Spinal cord (tissue), 10 donors: ENCODE measurements around the gene FAM120C. TPM values are rescaled to one million over a fixed set of nuclear protein-coding genes. Genes with fewer than 3 reads are reported as not detected.

Source experiments
- DNase-seq, 6 donors: peaks; one replicate each; pipeline versions ENCODE4 v3.0.0 to v3.0.0-alpha.2; 2013 to 2015; ENCODE audit warnings: low spot score in 6 of 6, low read depth in 4 of 6
- H3K27ac ChIP-seq: one replicate; pipeline ENCODE4 v1.5.1; 2013; ENCODE audit warnings: low read depth, low read length, control low read depth
- H3K27me3 ChIP-seq: one replicate; pipeline ENCODE4 v1.6.1; 2013; ENCODE audit warnings: low read length; ENCODE audit not compliant: control insufficient read depth, insufficient read depth
- H3K36me3 ChIP-seq: one replicate; pipeline ENCODE4 v1.6.1; 2013; ENCODE audit warnings: low read length; ENCODE audit not compliant: control insufficient read depth, insufficient read depth
- H3K4me1 ChIP-seq: one replicate; pipeline ENCODE4 v1.6.1; 2013; ENCODE audit warnings: low read length; ENCODE audit not compliant: control insufficient read depth, insufficient read depth
- H3K4me3 ChIP-seq: one replicate; pipeline ENCODE4 v1.5.1; 2013; ENCODE audit warnings: low read depth, low read length, control low read depth
- H3K9me3 ChIP-seq: one replicate; pipeline ENCODE4 v1.6.1; 2013; ENCODE audit warnings: low read length; ENCODE audit not compliant: control insufficient read depth, insufficient read depth
- WGBS: methylation state at CpG from one replicate; pipeline ENCODE4 v1.1.5; 2013; ENCODE audit warnings: missing lambda C conversion rate; ENCODE audit not compliant: insufficient coverage; 5-methylcytosine and 5-hydroxymethylcytosine counted together
- long read RNA-seq, 4 donors: transcript quantifications; one replicate each; lab custom pipeline, GENCODE V29; 2026
- polyA plus RNA-seq, 2 donors: library from polyadenylated mRNA; unstranded; fragments of 120-200 nt; gene quantifications; one replicate each; pipeline ENCODE4 v1.2.1, GENCODE V29; 2013; ENCODE audit not compliant: insufficient read length in 2 of 2
- total RNA-seq, 2 donors: library from RNA; depleted of rRNA in 1 of 2; stranded (reverse); fragments of 120-200 nt in 1 of 2; fragments of >200 nt in 1 of 2; gene quantifications; one replicate each; pipeline versions ENCODE4 v1.2.3 to v1.2.4, GENCODE V29; 2013 to 2014
- donor health status: healthy.

Gene FAM120C, protein sequence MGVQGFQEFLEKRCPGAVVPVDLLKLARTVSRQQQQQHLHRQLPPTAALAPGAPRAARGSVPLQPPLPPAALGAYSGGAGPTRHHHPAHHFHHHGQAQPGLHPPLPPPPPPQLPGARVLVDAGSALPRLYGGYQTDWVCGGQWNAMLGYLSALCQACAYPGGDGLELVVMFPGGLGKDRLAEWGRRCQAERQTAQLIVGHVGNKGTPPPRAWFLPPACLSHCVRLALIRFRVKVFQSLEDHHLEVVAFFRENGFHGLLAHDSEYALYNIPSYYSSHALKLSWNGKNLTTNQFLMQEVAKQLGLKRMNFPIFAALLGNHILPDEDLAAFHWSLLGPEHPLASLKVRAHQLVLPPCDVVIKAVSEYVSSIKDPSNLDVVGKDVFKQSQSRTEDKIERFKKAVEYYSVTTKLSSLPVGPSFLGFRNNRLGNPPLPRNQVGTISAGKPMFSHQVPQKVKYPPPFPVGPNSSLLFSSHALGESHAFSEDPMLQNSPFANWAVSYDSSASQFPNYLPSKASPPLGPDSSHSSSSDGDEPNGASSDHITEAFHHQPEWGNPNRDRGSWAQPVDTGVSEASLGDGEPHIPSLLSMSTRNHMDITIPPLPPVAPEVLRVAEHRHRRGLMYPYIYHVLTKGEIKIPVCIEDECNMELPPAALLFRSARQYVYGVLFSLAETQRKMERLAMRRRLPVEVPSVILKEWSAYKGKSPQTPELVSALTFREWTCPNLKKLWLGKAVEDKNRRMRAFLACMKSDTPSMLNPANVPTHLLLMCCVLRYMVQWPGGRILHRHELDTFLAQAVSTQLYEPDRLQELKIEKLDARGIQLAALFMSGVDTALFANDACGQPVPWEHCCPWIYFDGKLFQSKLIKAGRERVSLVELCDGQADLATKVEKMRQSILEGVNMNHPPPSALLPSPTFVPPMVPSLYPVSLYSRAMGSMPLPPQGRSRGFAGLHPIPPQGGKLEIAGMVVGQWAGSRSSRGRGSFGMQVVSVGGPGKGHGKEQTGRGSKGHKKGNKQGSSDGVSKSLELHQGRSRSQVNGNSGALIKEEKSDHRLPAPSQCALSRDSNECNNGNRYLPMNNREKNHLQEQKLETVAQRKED
- total RNA-seq (10 to 100 TPM; 12.2 to 16.3 TPM), polyA plus RNA-seq (10 to 100 TPM; 17.6 to 21.9 TPM)
- long read RNA-seq, donor 1, full-length matches to known transcripts: 2 of 2 reads
- long read RNA-seq, donor 1, partial matches to known transcripts: 0 of 2 reads
- long read RNA-seq, donor 1, other reads (novel, unspliced or antisense): 0 of 2 reads
- long read RNA-seq, donor 2: 0 reads
- long read RNA-seq, donor 3: 0 reads
- long read RNA-seq, donor 4, partial matches to known transcripts: 0 of 2 reads
- long read RNA-seq, donor 4, other reads (novel, unspliced or antisense): 0 of 2 reads

DNA sequence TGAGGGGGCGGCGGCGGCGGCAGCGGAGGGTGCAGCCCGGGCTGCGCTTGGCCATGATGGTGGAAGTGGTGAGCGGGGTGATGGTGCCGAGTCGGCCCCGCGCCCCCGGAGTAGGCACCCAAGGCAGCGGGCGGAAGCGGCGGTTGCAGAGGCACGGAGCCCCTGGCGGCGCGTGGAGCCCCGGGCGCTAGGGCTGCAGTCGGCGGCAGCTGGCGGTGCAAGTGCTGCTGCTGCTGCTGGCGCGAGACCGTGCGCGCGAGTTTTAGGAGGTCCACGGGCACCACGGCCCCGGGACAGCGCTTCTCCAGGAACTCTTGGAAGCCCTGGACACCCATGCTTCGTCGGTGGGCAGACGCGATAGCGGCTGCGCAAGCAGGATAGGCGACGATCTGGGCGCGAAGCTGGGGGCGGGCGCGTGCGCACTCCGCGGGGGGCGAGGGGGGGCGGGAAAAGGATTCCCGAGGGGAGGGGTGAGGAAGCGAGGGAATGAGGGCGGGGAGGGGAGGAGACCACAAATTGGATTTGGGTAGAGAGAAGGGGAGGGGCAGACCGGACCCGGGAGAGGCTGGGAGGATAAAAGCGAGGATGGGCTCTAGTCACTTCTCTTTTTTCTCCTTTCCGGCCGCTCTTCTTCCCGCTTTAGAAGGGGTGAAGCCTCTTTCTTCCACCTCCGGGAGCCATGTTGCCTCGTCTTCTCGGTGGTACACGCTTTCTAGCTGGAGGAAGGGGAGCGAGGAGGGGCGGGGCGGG lies at the start of gene FAM120C:
FAM120C (minus strand) TSS at position 391 of the 750 bp plus-strand sequence; CDS start at position 335, 56 bp downstream.
- Histone ChIP-seq H3K4me1 (no peaks in the 10 kb centered on the region), H3K4me3 (peak within 1 kb of the TSS; percentile 55), H3K9me3 (no peaks in the 10 kb centered on the region), H3K27ac (peak within 1 kb of the TSS; percentile 92), H3K27me3 (no peaks in the 10 kb centered on the region), H3K36me3 (no peaks in the 10 kb centered on the region)
- DNase-seq: peak in 5 of 6 donors; percentile 56 to 94 (median 74)
- WGBS: 29% methylated on average over 56 of the region's 70 CpGs

DNA sequence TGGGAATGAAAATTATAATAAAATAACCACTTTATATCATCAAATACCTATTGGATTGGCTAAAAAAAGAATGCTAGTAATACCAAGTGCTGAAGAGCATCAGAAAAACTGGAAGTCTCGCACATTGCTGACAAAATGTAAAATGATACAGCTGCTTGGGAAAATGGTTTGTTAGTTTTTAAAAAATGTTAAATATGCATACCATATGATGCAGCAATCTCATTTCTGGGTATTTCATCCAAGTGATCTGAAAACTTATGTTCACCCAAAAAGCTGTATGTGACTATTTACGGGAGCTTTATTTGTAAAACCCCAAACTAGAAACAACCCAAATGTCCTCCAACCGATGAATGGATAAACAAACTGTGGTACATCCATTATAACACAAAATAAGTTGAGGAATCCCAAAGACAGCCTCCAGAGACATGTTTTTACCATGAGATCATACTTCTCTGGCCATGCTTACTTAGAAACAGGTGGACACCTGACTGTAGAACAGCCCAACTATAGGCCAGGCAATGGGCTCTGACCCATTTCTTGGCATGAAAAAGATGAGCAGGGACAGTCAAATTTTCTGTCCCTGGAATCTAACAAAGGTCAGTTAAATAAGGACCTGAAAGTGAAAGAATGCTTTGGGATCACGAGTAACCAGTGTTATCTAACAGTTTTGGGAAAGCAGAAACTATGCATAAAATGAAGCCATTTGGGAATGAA lies 47.5 kb upstream of the FAM120C start:
- no peaks in the 10 kb centered on the region for H3K36me3 ChIP-seq
- DNase-seq: peak in 1 of 6 donors; percentile 13
- H3K27ac ChIP-seq: no peak overlapping the region
- WGBS: no CpG with 5 or more reads among the region's 4 CpGs
- no peak overlapping the region for H3K4me3 ChIP-seq
- no peaks in the 10 kb centered on the region for H3K27me3 ChIP-seq
- no peaks in the 10 kb centered on the region for H3K9me3 ChIP-seq
- no peaks in the 10 kb centered on the region for H3K4me1 ChIP-seq

DNA sequence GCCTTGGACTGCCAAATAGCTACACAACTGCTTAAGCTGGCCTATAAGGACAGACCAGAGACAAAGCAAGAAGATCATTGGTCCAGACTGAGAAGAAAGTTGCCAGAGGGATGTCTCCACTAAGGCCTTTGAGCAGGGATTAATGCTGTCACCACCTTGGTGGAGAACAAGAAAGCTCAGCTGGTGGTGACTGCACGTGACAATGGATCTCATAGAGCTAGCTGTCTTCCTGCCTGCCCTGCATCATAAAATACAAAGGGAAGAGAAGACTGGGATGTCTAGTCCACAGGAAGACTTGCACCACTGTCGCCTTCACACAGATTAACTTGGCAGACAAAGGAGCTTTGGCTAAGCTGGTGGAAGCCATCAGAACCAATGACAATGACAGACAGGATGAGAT lies 40.5 kb upstream of the FAM120C start:
- DNase-seq: no peak
- no peaks in the 10 kb centered on the region for H3K9me3 ChIP-seq
- no peak overlapping the region for H3K27ac ChIP-seq
- no peaks in the 10 kb centered on the region for H3K27me3 ChIP-seq
- H3K4me1 ChIP-seq: no peaks in the 10 kb centered on the region
- H3K4me3 ChIP-seq: no peak overlapping the region
- no peaks in the 10 kb centered on the region for H3K36me3 ChIP-seq
- 65% methylated on average over 2 of the region's 2 CpGs for WGBS

DNA sequence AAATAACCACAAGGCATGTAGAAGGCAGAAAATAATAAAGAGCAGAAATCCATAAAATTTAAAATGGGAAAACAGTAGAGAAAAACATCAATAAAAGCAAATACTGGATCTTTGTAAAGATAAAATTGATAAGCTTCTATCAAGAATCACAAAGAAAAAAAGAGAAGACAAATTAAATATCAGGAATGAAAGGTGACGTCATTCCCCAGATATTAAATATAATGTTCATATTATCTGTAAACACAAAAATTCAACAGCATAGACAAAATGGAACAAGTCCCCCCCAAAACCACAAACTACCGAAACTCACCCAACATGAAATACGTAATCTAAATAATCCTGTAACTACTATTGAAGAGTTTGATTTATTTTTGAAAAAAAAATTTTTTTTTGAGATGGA lies 30.5 kb upstream of the FAM120C start:
- H3K27me3 ChIP-seq: no peaks in the 10 kb centered on the region
- H3K9me3 ChIP-seq: no peaks in the 10 kb centered on the region
- H3K27ac ChIP-seq: no peak overlapping the region
- no CpG with 5 or more reads among the region's 3 CpGs for WGBS
- no peak overlapping the region for H3K4me3 ChIP-seq
- no peaks in the 10 kb centered on the region for H3K4me1 ChIP-seq
- DNase-seq: no peak
- H3K36me3 ChIP-seq: peaks cover 5% of the 10 kb centered on the region

DNA sequence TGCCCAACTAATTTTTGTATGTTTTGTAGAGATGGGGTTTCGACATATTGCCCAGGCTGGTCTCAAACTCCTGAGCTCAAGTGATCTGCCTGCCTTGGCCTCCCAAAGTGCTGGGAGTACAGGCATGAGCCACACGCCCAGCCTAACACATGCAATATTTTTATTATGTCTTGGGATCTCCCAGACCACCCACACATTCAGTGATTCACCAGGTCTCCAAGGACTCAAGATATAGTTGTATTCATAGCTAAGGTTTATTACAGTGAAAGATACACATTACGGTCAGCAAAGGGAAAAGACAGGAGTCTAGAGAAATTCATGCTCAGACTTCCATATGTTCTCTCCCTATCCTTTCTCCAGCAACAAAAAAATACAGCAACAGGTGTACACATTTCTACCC lies 25.5 kb upstream of the FAM120C start:
- DNase-seq: no peak
- H3K4me3 ChIP-seq: no peak overlapping the region
- no peaks in the 10 kb centered on the region for H3K27me3 ChIP-seq
- H3K36me3 ChIP-seq: no peaks in the 10 kb centered on the region
- no CpG with 5 or more reads among the region's 3 CpGs for WGBS
- H3K27ac ChIP-seq: no peak overlapping the region
- no peaks in the 10 kb centered on the region for H3K4me1 ChIP-seq
- no peaks in the 10 kb centered on the region for H3K9me3 ChIP-seq

DNA sequence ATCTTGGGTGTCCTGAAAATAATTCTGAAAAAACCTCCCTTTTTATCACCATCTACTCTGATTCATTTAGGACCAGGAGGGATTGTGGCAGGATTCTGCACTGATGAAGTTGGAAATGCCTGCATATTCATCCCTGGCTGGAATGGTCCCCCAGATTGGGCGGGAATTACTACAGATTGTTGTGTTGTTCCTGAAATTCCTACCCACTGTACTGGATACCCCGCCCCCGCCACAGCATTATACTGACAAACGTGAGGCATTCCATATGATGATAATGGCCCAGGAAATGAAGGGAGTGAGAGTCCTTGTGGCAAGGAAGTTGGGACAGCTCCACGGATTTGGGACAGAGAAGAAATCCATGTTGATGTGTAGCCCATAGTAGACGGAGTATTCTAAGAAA lies 15.2 kb upstream of the FAM120C start:
- DNase-seq: no peak
- 55% methylated on average over 4 of the region's 6 CpGs for WGBS
- Histone ChIP-seq H3K36me3 (no peaks in the 10 kb centered on the region), H3K4me3 (no peak overlapping the region), H3K4me1 (no peaks in the 10 kb centered on the region), H3K27me3 (no peaks in the 10 kb centered on the region), H3K27ac (no peak overlapping the region), H3K9me3 (no peaks in the 10 kb centered on the region)

DNA sequence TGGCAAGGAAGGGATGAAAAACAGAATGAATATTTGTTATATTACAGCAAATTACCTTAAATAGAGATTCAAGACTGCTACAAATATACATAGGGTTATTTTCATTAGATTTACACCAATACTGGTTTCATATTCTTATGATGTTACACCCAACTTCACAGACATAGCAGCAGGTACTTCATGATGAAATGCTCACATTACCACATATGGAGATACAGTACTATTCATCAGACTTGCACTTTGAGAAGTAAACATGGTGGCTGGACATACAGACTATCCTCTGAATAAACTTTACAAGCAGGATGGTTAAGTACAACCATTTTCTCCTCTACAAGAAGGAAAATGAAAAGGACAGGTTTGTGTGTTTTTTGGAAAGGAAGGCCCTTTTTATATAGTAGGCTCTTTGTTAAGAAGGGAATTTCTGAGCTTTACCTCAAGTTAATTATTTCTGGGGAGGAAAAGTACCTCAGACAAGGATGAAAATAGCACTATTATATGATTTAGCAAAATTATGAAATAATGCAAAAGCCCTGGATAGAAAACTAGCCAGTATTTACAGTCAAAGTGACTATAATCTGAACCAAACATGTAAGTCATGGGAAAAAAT lies 12.0 kb upstream of the FAM120C start:
- Histone ChIP-seq H3K36me3 (no peaks in the 10 kb centered on the region), H3K9me3 (no peaks in the 10 kb centered on the region), H3K4me3 (no peak overlapping the region), H3K27ac (no peak overlapping the region), H3K27me3 (no peaks in the 10 kb centered on the region), H3K4me1 (no peaks in the 10 kb centered on the region)
- no peak for DNase-seq

DNA sequence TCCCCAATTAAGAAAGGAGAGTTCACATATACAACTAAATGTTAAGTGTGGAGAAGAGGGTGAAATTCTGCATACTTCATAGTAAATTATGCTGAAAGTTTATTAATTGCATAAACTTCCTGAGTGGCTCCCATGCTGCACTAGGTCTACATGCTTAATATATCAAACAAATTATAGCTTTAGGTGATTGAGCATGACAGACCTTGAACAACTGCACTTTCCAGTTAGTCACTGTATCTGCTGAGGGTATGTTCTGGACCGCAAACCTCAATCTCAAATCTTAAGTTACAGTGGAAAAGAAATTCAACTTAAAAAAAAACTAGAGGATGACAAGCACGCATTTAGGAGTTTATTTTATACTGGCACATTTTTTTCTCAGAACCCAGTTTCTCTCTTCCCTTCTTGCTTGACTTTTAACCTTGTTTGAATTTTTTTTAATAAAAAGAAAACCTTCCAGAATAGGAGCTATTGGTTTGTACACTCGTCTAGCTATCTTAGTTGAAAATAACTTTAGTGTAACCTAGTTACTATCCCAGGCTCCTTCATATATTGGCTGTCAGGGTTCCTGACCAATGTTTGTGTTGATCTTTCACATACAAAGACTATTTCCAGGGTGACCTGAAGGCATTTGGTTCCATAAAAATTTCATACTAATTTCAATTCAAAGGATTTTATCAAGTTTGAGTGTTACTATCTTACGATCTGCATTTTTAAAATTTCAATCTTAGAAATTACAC lies 10.2 kb upstream of the FAM120C start:
- Histone ChIP-seq H3K9me3 (no peaks in the 10 kb centered on the region), H3K36me3 (no peaks in the 10 kb centered on the region), H3K4me3 (no peak overlapping the region), H3K4me1 (no peaks in the 10 kb centered on the region), H3K27ac (no peak overlapping the region), H3K27me3 (no peaks in the 10 kb centered on the region)
- WGBS: no CpG with 5 or more reads among the region's 4 CpGs
- DNase-seq: no peak
